RWPE2 (cell line): ENCODE measurements around the gene GPC1.
A peak's percentile ranks its signal among the peaks of the same experiment; 100 is the strongest.

Experiments
- ATAC-seq: fragments of 200-7000 bp; cut with Tn5 transposase; 3 replicates; pipeline ENCODE4 v1.9.1; 2021; ENCODE audit warnings: low read depth
- DNase-seq: peaks from one replicate; pipeline ENCODE4 v3.0.0-alpha.2; 2020; ENCODE audit warnings: low spot score
- H3K27ac ChIP-seq: fragments of 450-650 bp; 2 replicates; pipeline ENCODE4 v1.5.1; 2017; ENCODE audit warnings: mild to moderate bottlenecking; ENCODE audit not compliant: poor library complexity, severe bottlenecking
- H3K27me3 ChIP-seq: fragments of 250-450 bp; sonication (Bioruptor Pico); 2 replicates; pipeline ENCODE4 v1.5.1; 2021; ENCODE audit warnings: mild to moderate bottlenecking, moderate library complexity; ENCODE audit not compliant: insufficient read depth, poor library complexity, severe bottlenecking
- H3K36me3 ChIP-seq: fragments of 250-450 bp; sonication (Bioruptor Pico); 2 replicates; pipeline ENCODE4 v1.5.1; 2020; ENCODE audit warnings: low read depth, mild to moderate bottlenecking, moderate library complexity
- H3K4me1 ChIP-seq: fragments of 250-450 bp; sonication (Bioruptor Pico); 2 replicates; pipeline ENCODE4 v1.5.1; 2021; ENCODE audit warnings: mild to moderate bottlenecking, moderate library complexity; ENCODE audit not compliant: insufficient read depth, poor library complexity, severe bottlenecking
- H3K4me3 ChIP-seq: fragments of 250-450 bp; sonication (Bioruptor Pico); 2 replicates; pipeline ENCODE4 v1.5.1; 2021; ENCODE audit warnings: mild to moderate bottlenecking, moderate library complexity; ENCODE audit not compliant: severe bottlenecking
- H3K9me3 ChIP-seq: fragments of 250-450 bp; sonication (Bioruptor Pico); 2 replicates; pipeline ENCODE4 v1.5.1; 2021; ENCODE audit warnings: mild to moderate bottlenecking, moderate library complexity; ENCODE audit not compliant: severe bottlenecking
- TF ChIP-seq, protein P1 (sequence below): fragments of 450-650 bp; IDR thresholded peaks from one replicate; pipeline ENCODE4 v1.5.1; 2017; ENCODE audit warnings: mild to moderate bottlenecking, moderate library complexity; ENCODE audit not compliant: poor library complexity, severe bottlenecking

The GPC1 gene

DNA sequence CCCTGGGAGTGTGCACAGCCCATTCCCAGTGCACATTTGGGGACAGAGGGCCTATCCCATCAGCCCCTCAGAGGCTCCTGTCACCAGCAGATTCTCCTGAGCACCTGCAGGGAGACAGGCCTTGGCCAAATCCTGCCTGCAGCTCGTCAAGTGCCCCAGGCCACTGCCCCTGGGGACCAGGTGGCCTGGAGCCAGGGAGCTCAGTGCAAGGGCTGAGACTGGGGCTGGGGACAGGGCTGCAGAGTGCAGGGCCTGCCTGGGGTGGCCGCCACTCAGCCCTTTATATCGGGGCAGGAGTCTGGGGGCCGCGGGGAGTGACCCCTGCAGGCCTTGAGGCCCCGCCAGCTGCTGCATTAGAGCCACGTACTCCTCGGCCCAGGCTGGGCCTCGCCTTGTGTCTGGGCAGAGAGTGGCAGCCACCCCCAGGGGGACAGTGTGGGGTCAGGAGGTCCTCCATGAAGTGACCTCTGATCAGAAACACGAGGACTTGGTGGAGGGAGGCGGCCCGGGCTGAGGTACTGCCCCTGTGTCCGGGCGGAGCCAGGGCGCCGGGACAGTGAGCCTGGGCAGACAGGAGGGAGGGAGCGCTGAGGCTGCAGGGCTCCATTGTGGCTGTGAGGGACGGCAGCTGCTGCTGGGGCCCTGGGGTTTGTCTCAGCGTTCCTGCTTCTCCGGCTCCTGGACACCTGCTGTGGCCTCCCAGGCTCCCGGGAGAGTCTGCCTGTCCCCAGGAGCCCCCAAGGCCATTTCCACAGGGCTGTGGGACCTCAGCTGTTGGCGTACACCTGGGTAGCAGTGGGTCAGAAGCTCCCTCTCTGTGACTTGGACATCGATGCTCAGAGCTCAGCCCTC lies 24.2 kb downstream of the GPC1 start:
- TF ChIP-seq, protein P1, sequence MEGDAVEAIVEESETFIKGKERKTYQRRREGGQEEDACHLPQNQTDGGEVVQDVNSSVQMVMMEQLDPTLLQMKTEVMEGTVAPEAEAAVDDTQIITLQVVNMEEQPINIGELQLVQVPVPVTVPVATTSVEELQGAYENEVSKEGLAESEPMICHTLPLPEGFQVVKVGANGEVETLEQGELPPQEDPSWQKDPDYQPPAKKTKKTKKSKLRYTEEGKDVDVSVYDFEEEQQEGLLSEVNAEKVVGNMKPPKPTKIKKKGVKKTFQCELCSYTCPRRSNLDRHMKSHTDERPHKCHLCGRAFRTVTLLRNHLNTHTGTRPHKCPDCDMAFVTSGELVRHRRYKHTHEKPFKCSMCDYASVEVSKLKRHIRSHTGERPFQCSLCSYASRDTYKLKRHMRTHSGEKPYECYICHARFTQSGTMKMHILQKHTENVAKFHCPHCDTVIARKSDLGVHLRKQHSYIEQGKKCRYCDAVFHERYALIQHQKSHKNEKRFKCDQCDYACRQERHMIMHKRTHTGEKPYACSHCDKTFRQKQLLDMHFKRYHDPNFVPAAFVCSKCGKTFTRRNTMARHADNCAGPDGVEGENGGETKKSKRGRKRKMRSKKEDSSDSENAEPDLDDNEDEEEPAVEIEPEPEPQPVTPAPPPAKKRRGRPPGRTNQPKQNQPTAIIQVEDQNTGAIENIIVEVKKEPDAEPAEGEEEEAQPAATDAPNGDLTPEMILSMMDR: no peak
- ATAC-seq: no peak
- no peak overlapping the region for H3K4me3 ChIP-seq
- no peak overlapping the region for H3K27ac ChIP-seq
- H3K9me3 ChIP-seq: no peaks in the 10 kb centered on the region
- peak; percentile 58 for DNase-seq
- peaks cover 32% of the 10 kb centered on the region for H3K4me1 ChIP-seq
- no peaks in the 10 kb centered on the region for H3K27me3 ChIP-seq
- H3K36me3 ChIP-seq: peaks cover 43% of the 10 kb centered on the region

- peaks cover 27% of the 10 kb centered on the region for H3K4me1 ChIP-seq
- H3K27me3 ChIP-seq: no peaks in the 10 kb centered on the region
- TF ChIP-seq, protein P1: no peak
- no peak overlapping the region for H3K27ac ChIP-seq
- peaks cover 46% of the 10 kb centered on the region for H3K36me3 ChIP-seq
- H3K9me3 ChIP-seq: no peaks in the 10 kb centered on the region
- DNase-seq: no peak
- H3K4me3 ChIP-seq: no peak overlapping the region
- no peak for ATAC-seq
These were observed 24.8 kb downstream of the GPC1 start for GRCh38 chr2:240460253-240460711.

GRCh38 chr2:240460781-240461431 lies 25.4 kb downstream of the GPC1 start:
- ATAC-seq (no peak), DNase-seq (peak; percentile 59)
- H3K9me3 ChIP-seq: no peaks in the 10 kb centered on the region
- H3K27ac ChIP-seq: no peak overlapping the region
- H3K4me3 ChIP-seq: no peak overlapping the region
- H3K27me3 ChIP-seq: no peaks in the 10 kb centered on the region
- peaks cover 22% of the 10 kb centered on the region for H3K4me1 ChIP-seq
- TF ChIP-seq, protein P1: no peak
- H3K36me3 ChIP-seq: peaks cover 46% of the 10 kb centered on the region

- TF ChIP-seq, protein P1: no peak
- no peak overlapping the region for H3K27ac ChIP-seq
- no peaks in the 10 kb centered on the region for H3K27me3 ChIP-seq
- peaks cover 46% of the 10 kb centered on the region for H3K36me3 ChIP-seq
- ATAC-seq (no peak), DNase-seq (no peak)
- no peak overlapping the region for H3K4me3 ChIP-seq
- H3K9me3 ChIP-seq: no peaks in the 10 kb centered on the region
- H3K4me1 ChIP-seq: peaks cover 17% of the 10 kb centered on the region
These were observed 26.1 kb downstream of the GPC1 start for GRCh38 chr2:240461471-240462072.
